Activated T-helper 17 cell treated with anti-CD3 and anti-CD28 coated beads, Interleukin-2, amount 50 U/mL, for 72 hours (primary cell): ENCODE results near the gene TRABD2B. TPM values are rescaled to one million over a fixed set of nuclear protein-coding genes. Genes with fewer than 3 reads are reported as not detected.

Source experiments
- ATAC-seq: fragments of 150-1000 bp; cut with Tn5 transposase; replicated peaks from 2 replicates; pipeline ENCODE4 v1.10.0; 2021; ENCODE audit warnings: mild to moderate bottlenecking, moderate library complexity
- H3K27ac Mint-ChIP-seq: one replicate; pipeline ENCODE4 v1.8.0; 2022; ENCODE audit warnings: mixed read lengths
- H3K27me3 Mint-ChIP-seq: one replicate; pipeline ENCODE4 v1.8.0; 2022; ENCODE audit warnings: mixed read lengths
- H3K36me3 Mint-ChIP-seq: one replicate; pipeline ENCODE4 v1.8.0; 2022; ENCODE audit warnings: low read depth, mild to moderate bottlenecking, mixed read lengths
- H3K4me1 Mint-ChIP-seq: one replicate; pipeline ENCODE4 v1.8.0; 2022; ENCODE audit warnings: mixed read lengths
- H3K4me3 Mint-ChIP-seq: one replicate; pipeline ENCODE4 v1.8.0; 2022; ENCODE audit warnings: mild to moderate bottlenecking, mixed read lengths
- H3K9me3 Mint-ChIP-seq: one replicate; pipeline ENCODE4 v1.8.0; 2022; ENCODE audit warnings: mixed read lengths
- total RNA-seq, 2 donors: library from RNA; stranded (reverse); gene quantifications; one replicate each; pipeline ENCODE4 v1.2.3, GENCODE V29; 2022

TRABD2B gene
- total RNA-seq, 2 donors from 2014 or later, result not detected

DNA sequence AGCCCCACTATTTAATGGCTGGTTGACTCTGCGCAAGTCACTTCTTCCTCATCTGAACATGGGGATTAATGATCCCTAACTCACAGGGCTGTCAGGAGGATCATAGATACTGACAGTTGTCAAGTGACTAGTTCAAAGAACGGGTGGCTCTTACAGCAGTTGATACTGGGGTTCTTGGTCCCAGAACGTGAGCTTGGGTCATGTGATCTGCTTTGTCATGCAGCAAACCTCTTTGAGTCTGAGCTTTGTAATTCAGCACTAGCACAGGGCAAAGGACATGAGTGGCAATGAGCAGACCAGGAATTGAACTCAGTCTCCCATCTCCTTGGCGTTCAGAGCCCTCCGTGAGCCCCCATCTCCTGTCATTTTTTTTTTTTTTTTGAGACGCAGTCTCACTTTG, 64.4 kb downstream of the TRABD2B start:
- ATAC-seq, result no peak
- Mint-ChIP-seq H3K4me1 (no peaks in the 10 kb centered on the region), H3K9me3 (no peaks in the 10 kb centered on the region), H3K4me3 (no peak overlapping the region), H3K36me3 (no peaks in the 10 kb centered on the region), H3K27ac (no peak overlapping the region), H3K27me3 (peaks cover 17% of the 10 kb centered on the region)

DNA sequence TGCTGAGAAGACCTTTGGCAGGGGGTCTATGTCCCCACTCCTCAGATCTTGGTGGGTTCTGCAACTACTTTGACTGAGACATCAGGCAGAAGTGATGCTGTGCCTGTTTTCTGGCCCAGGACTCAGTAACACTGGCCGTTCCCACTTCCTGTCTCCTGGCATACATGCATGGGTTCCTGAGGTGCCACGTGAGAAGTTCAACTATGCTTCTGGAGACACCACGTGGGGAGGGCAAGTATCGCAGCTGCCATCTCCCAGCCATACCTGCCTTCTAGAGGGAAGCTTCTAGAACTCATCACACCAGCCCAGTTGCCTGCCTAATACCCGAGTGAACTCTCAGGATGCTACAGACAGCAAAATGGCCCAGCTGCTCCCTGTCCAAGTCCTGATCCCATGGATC, 65.8 kb downstream of the TRABD2B start:
- no peak for ATAC-seq

DNA sequence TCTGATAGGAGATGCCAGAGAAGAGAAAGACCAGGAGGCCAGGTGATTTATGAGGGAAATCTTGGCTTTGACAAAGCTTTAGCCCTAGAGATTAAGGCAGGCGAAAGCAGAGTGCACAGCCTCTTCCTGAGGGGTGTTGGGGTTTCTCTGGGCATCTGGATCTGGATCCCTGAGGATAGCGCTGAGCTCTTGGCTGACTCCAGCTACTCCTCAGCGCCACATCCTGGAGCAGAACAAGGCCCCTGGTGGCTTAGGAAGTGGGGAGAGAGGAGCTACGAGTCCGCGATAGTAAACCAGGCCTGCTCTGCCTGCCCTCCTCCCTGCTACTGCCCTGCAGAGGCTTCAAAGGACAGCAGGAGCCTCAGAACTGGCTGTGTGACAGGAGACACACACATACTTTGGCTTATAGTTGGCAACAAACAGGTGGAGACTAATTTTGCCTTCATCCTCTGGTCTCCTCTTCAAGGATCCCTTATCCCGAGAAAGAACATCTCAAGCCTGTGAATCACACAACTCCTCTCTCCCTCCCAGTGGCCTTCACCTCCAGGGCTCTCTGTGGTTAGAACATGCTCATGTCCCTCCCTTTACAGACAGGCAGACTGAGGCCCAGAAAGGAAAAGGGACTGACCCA, 66.9 kb downstream of the TRABD2B start:
- Mint-ChIP-seq H3K36me3 (no peaks in the 10 kb centered on the region), H3K27ac (no peak overlapping the region), H3K4me1 (no peaks in the 10 kb centered on the region), H3K4me3 (no peak overlapping the region), H3K27me3 (peaks cover 28% of the 10 kb centered on the region), H3K9me3 (no peaks in the 10 kb centered on the region)
- ATAC-seq, result no peak

More for the DNA sequence above, 65.8 kb downstream of the TRABD2B start:
- Mint-ChIP-seq H3K27ac (no peak overlapping the region), H3K4me1 (no peaks in the 10 kb centered on the region), H3K9me3 (no peaks in the 10 kb centered on the region), H3K36me3 (no peaks in the 10 kb centered on the region), H3K27me3 (peaks cover 23% of the 10 kb centered on the region), H3K4me3 (no peak overlapping the region)

DNA sequence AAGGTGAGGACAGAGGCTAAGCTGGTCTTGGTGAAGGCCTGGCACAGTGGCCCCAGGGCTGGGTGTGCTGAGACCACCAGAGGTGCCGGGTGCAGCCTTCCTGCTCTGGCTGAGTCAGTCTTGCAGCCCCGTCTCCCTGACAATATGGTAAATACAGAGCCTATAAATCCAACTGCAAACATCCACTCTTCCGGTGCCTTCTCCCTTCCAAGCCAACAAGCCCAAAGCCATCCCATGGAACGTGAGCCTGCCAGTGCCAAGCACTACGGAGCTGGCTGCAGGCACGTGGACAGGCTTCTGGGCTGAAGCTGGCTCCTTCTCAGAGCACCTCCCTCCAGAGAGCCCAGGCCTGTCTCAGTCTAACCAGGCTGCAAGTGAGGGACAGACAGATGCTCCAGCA, 70.0 kb downstream of the TRABD2B start:
- H3K4me3 Mint-ChIP-seq, result no peak overlapping the region
- H3K36me3 Mint-ChIP-seq, result no peaks in the 10 kb centered on the region
- no peaks in the 10 kb centered on the region for H3K4me1 Mint-ChIP-seq
- H3K9me3 Mint-ChIP-seq, result no peaks in the 10 kb centered on the region
- H3K27me3 Mint-ChIP-seq, result peaks cover 43% of the 10 kb centered on the region
- no peak overlapping the region for H3K27ac Mint-ChIP-seq
- no peak for ATAC-seq

DNA sequence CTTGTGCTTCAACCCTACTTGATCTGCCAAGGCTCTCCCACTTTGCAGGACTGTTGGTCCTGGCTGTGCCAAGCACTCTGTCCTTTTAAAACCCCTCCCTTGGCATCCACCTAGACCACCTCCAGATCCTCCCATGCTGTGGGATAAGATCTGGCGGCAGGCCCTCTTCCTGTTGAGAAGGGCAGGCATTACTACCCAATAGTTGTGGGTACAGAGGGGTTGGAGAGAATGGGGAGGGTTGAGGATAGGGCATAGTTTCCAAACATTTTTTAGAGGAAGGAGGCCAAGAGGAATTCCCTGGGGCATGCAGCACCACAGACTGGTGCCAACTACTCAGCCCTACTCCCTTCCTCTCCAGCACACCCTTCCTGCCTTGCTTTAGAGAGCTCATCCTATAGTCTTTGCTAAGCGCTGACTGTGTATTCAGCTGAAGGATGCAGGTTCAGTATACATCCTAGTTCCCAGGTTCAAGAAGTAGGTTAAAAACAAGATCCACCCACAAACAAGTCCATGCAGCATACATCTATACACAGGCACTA, 70.7 kb downstream of the TRABD2B start:
- Mint-ChIP-seq H3K9me3 (no peaks in the 10 kb centered on the region), H3K4me3 (no peak overlapping the region), H3K27me3 (peaks cover 43% of the 10 kb centered on the region), H3K4me1 (no peaks in the 10 kb centered on the region), H3K27ac (no peak overlapping the region), H3K36me3 (no peaks in the 10 kb centered on the region)
- no peak for ATAC-seq

DNA sequence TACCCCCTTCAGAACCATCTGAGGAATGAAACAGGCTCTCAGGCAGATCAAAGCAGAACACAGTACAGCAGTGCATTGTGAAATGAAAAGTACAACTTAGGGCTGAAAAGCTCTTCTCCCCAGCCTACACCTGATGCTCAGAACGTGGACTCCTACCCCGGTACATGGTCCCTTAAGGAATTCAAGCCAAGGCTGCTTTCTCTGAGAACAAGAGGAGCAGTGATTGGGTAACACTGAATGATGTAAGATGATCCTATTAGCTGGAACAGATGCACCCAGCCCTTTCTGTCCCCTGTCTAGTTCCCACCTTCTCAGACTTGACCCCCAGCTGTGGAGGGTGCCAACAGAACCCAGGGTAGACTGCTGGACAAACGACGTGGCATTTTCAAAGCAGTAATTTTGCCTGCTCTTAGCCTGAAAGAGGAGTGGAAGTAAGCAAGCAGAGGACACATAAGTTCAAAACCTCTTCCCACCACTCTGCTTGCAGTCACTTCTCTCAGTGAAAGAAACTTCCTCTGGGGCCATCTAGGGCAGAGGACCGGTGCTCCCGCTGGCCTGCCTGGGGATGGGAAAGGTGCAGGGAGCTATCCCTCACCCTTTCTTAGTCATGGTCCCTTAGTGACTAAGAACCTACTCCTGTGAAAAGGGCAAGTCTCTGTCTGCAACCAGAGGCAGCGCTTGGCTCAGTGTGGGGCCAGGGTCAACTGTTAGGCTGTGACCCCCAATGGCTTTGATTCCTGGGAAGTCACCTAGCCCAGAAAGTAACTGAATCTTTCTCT, 72.7 kb downstream of the TRABD2B start:
- no peak for ATAC-seq
- peaks cover 42% of the 10 kb centered on the region for H3K27me3 Mint-ChIP-seq
- H3K36me3 Mint-ChIP-seq, result no peaks in the 10 kb centered on the region
- no peak overlapping the region for H3K27ac Mint-ChIP-seq
- H3K4me3 Mint-ChIP-seq, result no peak overlapping the region
- H3K9me3 Mint-ChIP-seq, result no peaks in the 10 kb centered on the region
- no peaks in the 10 kb centered on the region for H3K4me1 Mint-ChIP-seq

DNA sequence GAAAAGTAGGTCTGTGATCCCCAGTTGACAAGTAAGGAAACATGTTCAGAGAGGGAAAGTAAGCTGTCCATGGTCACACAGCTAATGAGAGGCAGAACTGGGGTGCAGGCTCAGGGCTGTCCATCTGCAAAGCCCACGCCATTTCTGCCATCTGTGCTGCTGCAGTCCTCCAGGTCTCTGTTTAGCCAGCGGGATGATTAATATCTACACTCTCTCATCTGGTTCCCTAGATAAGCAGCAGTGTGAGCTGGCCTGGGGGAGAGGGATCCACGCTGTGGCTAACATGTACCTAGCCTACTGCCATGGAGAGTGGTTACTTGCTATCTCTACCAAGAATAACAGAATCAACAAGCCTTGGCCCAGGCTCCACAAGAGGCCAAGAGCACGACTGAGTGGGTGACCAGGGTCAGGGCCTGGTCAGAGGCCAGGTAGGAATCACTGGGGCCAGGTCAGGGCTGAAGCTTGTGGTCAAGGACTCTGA, 75.2 kb downstream of the TRABD2B start:
- H3K36me3 Mint-ChIP-seq, result no peaks in the 10 kb centered on the region
- no peak for ATAC-seq
- no peak overlapping the region for H3K4me3 Mint-ChIP-seq
- no peaks in the 10 kb centered on the region for H3K9me3 Mint-ChIP-seq
- peaks cover 42% of the 10 kb centered on the region for H3K27me3 Mint-ChIP-seq
- H3K27ac Mint-ChIP-seq, result no peak overlapping the region
- no peaks in the 10 kb centered on the region for H3K4me1 Mint-ChIP-seq

DNA sequence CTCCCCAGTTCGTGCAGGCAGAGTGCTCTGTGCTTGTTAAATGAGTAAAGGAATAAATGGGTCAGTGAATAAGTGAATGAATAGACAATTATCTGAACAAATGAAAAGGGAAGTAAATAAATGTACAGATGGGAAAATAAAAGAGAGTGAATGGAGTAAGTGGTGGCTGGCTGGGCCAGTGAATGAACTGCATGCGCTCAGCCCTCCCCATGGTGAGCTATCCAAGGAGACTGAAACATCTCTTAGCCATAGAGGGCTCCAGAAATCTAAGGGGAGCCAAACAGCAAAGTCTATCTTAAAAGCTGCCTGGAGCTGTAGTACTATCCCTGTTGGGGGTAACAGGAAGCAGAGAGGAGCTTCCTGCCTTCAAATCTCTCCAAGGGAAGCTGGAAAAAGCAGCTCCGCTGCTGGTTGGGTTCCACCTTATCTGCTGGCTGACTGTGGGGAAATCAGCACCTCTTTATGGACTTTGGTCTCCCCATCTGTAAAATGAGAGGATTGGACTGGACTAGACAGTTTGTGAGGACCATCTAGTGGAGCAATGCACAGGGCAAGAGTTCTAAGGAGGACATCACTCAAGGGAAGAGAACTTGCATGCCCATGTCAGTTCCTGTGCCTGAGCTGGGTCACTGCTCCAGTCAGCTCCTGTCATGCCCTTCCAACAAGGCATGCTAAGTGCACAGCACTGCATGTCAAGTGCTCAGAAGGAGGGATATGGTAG, 77.9 kb downstream of the TRABD2B start:
- H3K27me3 Mint-ChIP-seq, result peaks cover 39% of the 10 kb centered on the region
- H3K36me3 Mint-ChIP-seq, result no peaks in the 10 kb centered on the region
- no peak for ATAC-seq
- no peaks in the 10 kb centered on the region for H3K4me1 Mint-ChIP-seq
- H3K4me3 Mint-ChIP-seq, result no peak overlapping the region
- H3K27ac Mint-ChIP-seq, result no peak overlapping the region
- no peaks in the 10 kb centered on the region for H3K9me3 Mint-ChIP-seq

DNA sequence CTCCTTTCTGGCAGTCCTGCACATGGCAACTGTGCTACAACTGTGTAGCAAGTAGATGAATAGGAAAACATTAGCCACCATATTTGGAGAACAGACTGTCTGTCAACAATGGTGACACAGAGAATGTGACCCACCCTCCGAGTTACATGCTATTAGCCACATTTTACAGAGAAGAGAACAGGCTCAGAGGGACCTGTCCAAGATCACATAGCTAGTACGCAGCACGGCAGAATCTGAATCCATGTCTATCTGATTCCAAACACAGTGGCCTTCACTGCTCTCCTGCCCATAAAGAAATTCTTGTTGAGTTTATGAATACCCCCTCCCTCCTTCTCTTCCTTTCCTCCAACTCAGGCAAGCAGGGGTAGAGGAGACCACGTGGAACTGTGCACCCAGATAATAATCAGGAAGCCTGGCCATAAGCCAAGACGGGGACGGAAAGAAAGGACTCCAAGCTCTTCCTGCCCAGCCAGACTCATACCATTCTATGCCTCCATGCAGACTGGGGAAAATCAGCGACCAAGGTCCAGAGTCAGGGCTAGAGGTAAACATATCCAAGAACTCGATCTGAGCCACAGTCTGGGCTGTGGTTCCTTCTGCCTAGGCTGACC, 78.8 kb downstream of the TRABD2B start:
- H3K9me3 Mint-ChIP-seq, result no peaks in the 10 kb centered on the region
- H3K27ac Mint-ChIP-seq, result no peak overlapping the region
- H3K36me3 Mint-ChIP-seq, result no peaks in the 10 kb centered on the region
- no peak overlapping the region for H3K4me3 Mint-ChIP-seq
- no peak for ATAC-seq
- H3K4me1 Mint-ChIP-seq, result no peaks in the 10 kb centered on the region
- H3K27me3 Mint-ChIP-seq, result peaks cover 30% of the 10 kb centered on the region

DNA sequence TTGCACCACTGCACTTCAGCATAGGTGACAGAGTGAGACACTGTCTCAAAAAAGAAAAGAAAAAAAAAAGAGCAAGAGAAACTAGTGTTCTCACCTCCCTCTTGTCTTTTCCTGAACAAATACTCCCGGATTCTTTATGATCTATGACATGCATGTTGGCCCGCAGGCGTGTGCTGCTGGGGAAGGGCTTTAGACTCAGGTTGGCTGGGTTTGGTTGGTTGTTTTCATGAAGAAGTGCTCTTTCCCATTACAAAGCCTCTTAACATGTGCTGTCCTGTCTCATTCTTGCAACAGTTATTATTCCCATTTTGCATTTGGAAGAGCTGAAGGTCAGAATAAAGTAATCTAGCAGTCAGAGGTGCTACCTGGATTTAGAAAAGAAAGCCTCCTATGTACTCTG, 79.5 kb downstream of the TRABD2B start:
- Mint-ChIP-seq H3K36me3 (no peaks in the 10 kb centered on the region), H3K27me3 (peaks cover 23% of the 10 kb centered on the region), H3K4me1 (no peaks in the 10 kb centered on the region), H3K4me3 (no peak overlapping the region), H3K27ac (no peak overlapping the region), H3K9me3 (no peaks in the 10 kb centered on the region)
- no peak for ATAC-seq

DNA sequence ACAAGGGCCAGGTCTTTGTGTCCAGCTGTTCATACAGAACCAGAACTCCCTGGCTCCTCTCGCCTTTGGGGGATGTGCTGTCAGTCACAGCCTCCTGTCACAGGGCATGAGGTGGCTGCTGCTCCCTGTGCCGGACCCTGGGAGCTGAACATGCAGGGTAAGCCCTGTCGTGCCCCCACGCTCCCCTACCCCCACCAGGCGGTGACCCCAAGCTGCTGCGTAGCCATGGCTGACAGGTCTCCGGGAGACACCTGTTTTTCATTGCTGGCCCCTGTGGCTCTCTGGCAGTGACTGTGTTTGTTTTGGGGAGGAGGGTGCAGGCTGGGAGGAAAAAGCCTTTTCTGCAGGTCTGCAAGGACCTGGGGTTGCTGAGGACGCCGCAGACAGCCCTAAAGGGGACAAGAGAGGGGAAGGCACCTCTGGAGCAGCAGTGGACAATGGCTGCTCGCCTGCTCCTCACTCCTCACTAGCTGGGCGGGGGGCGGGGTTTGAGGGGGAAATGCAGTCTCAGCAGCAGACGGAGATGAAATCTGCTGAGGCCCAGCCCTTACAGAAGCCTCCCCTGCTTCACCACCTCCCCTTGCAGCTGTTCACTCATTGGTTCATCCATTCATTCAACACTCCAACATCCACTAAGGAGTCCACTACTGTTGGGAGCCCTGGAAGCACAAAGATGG, 81.4 kb downstream of the TRABD2B start:
- Mint-ChIP-seq H3K27me3 (peaks cover 16% of the 10 kb centered on the region), H3K27ac (no peak overlapping the region), H3K36me3 (no peaks in the 10 kb centered on the region), H3K9me3 (no peaks in the 10 kb centered on the region), H3K4me3 (no peak overlapping the region), H3K4me1 (no peaks in the 10 kb centered on the region)
- ATAC-seq, result no peak

DNA sequence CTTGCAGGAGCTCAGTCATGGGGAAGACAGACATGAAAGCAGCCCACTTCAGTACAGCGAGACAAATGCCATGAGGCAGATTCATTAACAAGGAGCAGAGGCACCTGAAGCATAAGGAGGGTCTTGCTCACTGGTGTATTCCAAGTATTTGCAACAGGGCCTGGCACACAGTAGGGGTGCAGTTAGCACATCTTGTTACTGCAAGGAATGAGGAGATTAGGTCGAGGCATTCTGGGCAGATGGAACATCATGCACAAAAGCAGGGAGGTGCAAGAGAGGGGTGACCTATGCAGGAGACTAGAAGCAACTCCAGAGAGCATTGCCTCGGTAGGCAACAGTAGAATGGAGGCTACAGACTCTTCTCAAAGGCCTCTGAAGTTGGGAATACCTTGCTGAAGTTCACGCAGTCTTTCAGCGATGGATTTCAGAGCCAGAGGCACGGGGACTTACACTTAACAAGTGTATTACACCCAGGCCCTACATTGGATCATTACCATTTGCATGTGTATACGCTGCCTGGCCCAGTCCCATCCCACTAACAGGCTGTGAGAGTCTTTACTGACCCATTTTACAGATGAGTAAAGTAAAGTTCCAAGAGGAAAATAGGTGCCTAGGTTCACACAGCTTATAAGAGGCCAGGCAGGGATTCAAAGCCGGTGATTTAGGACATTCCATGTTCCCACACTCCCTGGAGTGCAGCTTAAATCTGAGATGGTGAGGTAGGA, 82.1 kb downstream of the TRABD2B start:
- Mint-ChIP-seq H3K9me3 (no peaks in the 10 kb centered on the region), H3K4me3 (no peak overlapping the region), H3K27ac (no peak overlapping the region), H3K27me3 (peaks cover 14% of the 10 kb centered on the region), H3K4me1 (no peaks in the 10 kb centered on the region), H3K36me3 (no peaks in the 10 kb centered on the region)
- ATAC-seq, result no peak

DNA sequence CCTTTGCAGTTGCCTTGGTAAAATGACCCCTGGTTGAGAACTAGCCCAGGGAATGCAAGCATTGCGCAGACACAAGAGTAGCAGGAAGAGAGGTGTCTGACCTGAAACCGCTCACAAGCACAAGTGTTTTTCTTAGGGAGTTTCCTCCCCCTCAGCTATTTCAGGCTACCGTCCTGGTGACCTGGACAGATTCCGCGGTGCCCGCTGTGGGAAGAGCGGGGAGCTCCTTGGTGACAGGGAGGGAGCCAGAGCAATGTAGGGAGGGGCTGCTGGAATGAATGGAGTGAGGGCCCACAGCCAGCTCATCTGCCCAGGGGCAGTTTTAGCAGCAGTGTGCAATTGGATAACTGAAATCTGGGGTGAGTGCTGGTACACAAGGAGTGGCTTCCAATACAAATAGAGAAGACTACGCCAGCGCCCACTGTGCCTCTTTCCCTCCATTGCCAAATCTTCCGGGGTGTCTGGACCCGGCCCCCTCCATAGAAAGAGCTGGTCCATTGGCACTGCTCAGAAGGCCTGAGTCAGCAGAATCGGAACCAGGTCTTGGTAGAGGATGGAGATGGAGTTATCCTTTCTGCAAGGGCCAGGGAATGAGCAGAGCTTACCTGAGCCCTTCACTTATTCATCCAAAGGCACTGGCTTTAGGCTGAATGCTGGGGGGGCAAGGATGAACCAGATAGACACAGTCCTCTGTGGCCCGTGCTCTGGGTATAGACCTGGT, 82.8 kb downstream of the TRABD2B start:
- no peak for ATAC-seq
- H3K4me3 Mint-ChIP-seq, result no peak overlapping the region
- H3K4me1 Mint-ChIP-seq, result no peaks in the 10 kb centered on the region
- peaks cover 14% of the 10 kb centered on the region for H3K27me3 Mint-ChIP-seq
- no peaks in the 10 kb centered on the region for H3K9me3 Mint-ChIP-seq
- H3K27ac Mint-ChIP-seq, result no peak overlapping the region
- H3K36me3 Mint-ChIP-seq, result no peaks in the 10 kb centered on the region
